GM21529 (cell line): ENCODE results near the gene BMP6.

Experiments
- ATAC-seq: cut with Tn5 transposase; IDR thresholded peaks from one replicate; pipeline ENCODE4 v1.9.1; 2021; ENCODE audit not compliant: unreplicated experiment

BMP6 gene

GRCh38 chr6:7719364-7719850, 6.5 kb upstream of the BMP6 start:
- no peak for ATAC-seq

GRCh38 chr6:7720346-7720745, 5.6 kb upstream of the BMP6 start:
- ATAC-seq = no peak

GRCh38 chr6:7721649-7722048, 4.2 kb upstream of the BMP6 start:
- no peak for ATAC-seq

GRCh38 chr6:7723041-7723447, 2.9 kb upstream of the BMP6 start:
- no peak for ATAC-seq

- ATAC-seq = no peak
Measured at GRCh38 chr6:7723554-7723953, 2.3 kb upstream of the BMP6 start.

- ATAC-seq = no peak
Measured at GRCh38 chr6:7725412-7725811, 487 bp upstream of the BMP6 start.

- peak; percentile 19 for ATAC-seq
Measured at GRCh38 chr6:7726416-7727085, 652 bp downstream of the BMP6 start.

GRCh38 chr6:7727086-7727945, 1.4 kb downstream of the BMP6 start:
- peak; percentile 10 for ATAC-seq

- no peak for ATAC-seq
Measured at GRCh38 chr6:7727946-7728854, 2.3 kb downstream of the BMP6 start.

GRCh38 chr6:7728855-7729590, 3.1 kb downstream of the BMP6 start:
- no peak for ATAC-seq

GRCh38 chr6:7730001-7730783, 4.3 kb downstream of the BMP6 start:
- ATAC-seq = no peak

GRCh38 chr6:7730784-7731227, 4.9 kb downstream of the BMP6 start:
- ATAC-seq = no peak

- ATAC-seq = no peak
Measured at GRCh38 chr6:7731294-7731693, 5.4 kb downstream of the BMP6 start.

- ATAC-seq = no peak
Measured at GRCh38 chr6:7732228-7732627, 6.3 kb downstream of the BMP6 start.

- ATAC-seq = no peak
Measured at GRCh38 chr6:7734707-7735383, 8.9 kb downstream of the BMP6 start.

GRCh38 chr6:7737106-7737505, 11.2 kb downstream of the BMP6 start:
- no peak for ATAC-seq

- no peak for ATAC-seq
Measured at GRCh38 chr6:7737867-7738266, 12.0 kb downstream of the BMP6 start.

- no peak for ATAC-seq
Measured at GRCh38 chr6:7742223-7742785, 16.4 kb downstream of the BMP6 start.

GRCh38 chr6:7745942-7746341, 20.0 kb downstream of the BMP6 start:
- no peak for ATAC-seq
